IPS-18a (cell line): ENCODE data around the gene ASF1B.

ENCODE experiments used
- H3K27ac ChIP-seq: one replicate; pipeline ENCODE4 v1.5.1; 2013; ENCODE audit warnings: low read length
- H3K27me3 ChIP-seq: one replicate; pipeline ENCODE4 v1.6.1; 2013; ENCODE audit warnings: mild to moderate bottlenecking, low read length; ENCODE audit not compliant: control insufficient read depth, insufficient read depth
- H3K36me3 ChIP-seq: one replicate; pipeline ENCODE4 v1.6.1; 2013; ENCODE audit warnings: low read depth, low read length; ENCODE audit not compliant: control insufficient read depth
- H3K4me1 ChIP-seq: one replicate; pipeline ENCODE4 v1.6.1; 2013; ENCODE audit warnings: low read depth, low read length; ENCODE audit not compliant: control insufficient read depth
- H3K4me3 ChIP-seq: one replicate; pipeline ENCODE4 v1.5.1; 2013; ENCODE audit warnings: low read length
- H3K9ac ChIP-seq: one replicate; pipeline ENCODE4 v1.6.1; 2013; ENCODE audit warnings: mild to moderate bottlenecking, low read length, moderate library complexity
- H3K9me3 ChIP-seq: one replicate; pipeline ENCODE4 v1.6.1; 2013; ENCODE audit warnings: low read depth, low read length; ENCODE audit not compliant: control insufficient read depth

ASF1B gene

GRCh38 chr19:14122924-14123323 is 13.5 kb downstream of the ASF1B start:
- Histone ChIP-seq H3K9ac (no peak overlapping the region), H3K27ac (no peak overlapping the region), H3K27me3 (no peaks in the 10 kb centered on the region), H3K4me1 (peaks cover 8% of the 10 kb centered on the region), H3K36me3 (peaks cover 12% of the 10 kb centered on the region), H3K4me3 (no peak overlapping the region), H3K9me3 (no peaks in the 10 kb centered on the region)

DNA sequence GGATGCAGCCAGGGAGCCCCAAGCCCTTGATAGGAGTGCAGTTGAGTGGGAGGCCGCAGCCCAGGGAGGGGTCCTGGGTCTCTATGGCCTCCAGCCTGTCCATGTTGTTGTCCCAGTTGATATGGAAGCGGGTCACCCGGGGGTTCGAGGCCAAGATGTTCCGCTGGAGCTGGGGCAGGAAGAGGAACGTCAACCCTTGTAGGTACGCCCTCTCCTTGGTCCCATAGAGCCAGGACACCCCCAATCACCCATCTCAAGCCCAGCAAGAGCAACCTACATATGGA is 15.9 kb downstream of the ASF1B start:
- H3K27me3 ChIP-seq = no peaks in the 10 kb centered on the region
- H3K9ac ChIP-seq = no peak overlapping the region
- peaks cover 8% of the 10 kb centered on the region for H3K4me1 ChIP-seq
- no peak overlapping the region for H3K27ac ChIP-seq
- H3K9me3 ChIP-seq = no peaks in the 10 kb centered on the region
- no peak overlapping the region for H3K4me3 ChIP-seq
- H3K36me3 ChIP-seq = peaks cover 9% of the 10 kb centered on the region

- H3K4me1 ChIP-seq = peaks cover 8% of the 10 kb centered on the region
- H3K36me3 ChIP-seq = peaks cover 6% of the 10 kb centered on the region
- no peak overlapping the region for H3K27ac ChIP-seq
- H3K27me3 ChIP-seq = no peaks in the 10 kb centered on the region
- H3K4me3 ChIP-seq = no peak overlapping the region
- H3K9me3 ChIP-seq = no peaks in the 10 kb centered on the region
- no peak overlapping the region for H3K9ac ChIP-seq
Measured at GRCh38 chr19:14119644-14120496, 16.5 kb downstream of the ASF1B start.

DNA sequence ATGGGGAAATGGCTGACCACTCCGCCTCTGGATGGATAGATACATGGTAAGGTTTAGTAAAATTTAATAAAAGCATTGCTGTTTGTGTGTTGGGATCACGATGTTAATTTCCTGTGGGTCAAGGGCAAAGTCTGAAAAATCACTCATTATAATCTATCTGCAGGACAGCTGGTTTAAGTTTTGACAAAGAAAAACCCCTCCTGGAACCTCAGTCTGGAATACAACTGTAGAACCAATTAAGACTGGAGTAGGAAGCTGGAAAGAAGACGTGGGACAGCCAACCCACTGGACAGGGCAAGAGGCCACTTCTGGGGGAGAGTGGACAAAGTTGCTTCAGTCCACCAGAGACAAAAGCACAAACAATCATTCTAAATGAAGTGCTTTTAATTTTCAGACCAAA is 17.2 kb downstream of the ASF1B start:
- peaks cover under 1% of the 10 kb centered on the region for H3K36me3 ChIP-seq
- no peaks in the 10 kb centered on the region for H3K27me3 ChIP-seq
- H3K4me1 ChIP-seq = peaks cover 8% of the 10 kb centered on the region
- H3K4me3 ChIP-seq = peak overlapping the region; percentile 53
- no peak overlapping the region for H3K9ac ChIP-seq
- H3K27ac ChIP-seq = no peak overlapping the region
- H3K9me3 ChIP-seq = no peaks in the 10 kb centered on the region

DNA sequence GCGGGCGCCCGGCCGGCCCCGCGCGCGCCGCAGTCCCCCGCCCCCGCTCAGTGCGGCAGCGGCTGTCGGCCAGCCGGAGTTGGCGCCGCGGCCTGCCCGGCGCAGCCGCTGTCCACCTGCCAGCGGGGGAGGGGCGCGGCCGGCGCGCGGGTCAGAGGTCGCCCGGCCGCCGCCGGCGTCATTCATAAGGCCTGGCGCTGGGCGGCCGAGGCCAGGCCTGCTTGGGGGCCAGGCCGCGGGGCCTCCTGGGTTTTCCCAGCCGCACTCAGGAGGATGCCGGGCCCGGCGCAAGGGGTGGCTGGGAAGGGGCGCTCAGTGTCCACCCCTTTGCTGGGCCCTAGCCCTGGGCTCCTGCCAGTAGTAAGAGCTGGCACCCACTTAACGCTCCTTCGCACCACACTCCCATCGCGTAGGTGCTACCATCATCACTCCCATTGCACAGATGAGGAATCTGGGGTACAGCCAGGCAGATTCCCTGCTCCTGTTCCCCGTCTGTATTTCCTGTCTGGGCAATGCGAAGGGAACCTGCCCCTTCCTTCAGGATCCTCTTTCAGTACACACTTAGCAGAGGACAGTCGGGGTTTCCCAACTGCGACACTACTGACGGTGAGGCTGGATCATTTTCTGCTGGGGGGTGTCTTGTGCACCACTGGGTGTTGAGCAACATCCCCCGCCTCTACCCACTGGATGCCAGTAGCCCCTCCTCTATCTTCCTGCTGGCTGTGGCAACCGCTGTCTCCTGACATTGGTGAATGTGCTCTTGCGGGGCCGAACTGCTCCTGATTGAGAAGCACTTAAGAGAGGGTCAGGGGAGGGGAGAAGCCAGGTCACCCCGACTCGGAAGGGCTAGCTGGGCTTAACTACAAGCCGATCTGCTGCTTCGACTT is 18.0 kb downstream of the ASF1B start:
- H3K9me3 ChIP-seq = no peaks in the 10 kb centered on the region
- H3K27ac ChIP-seq = no peak overlapping the region
- H3K9ac ChIP-seq = peak overlapping the region; percentile 21
- H3K4me3 ChIP-seq = peak overlapping the region; percentile 53
- no peaks in the 10 kb centered on the region for H3K27me3 ChIP-seq
- H3K4me1 ChIP-seq = peaks cover 8% of the 10 kb centered on the region
- H3K36me3 ChIP-seq = no peaks in the 10 kb centered on the region

GRCh38 chr19:14117668-14118164 is 18.7 kb downstream of the ASF1B start, which contains the start of gene PRKACA:
Gene PRKACA (minus strand): TSS chr19:14117762. CDS start chr19:14117547, 215 bp downstream.
- Histone ChIP-seq H3K36me3 (no peaks in the 10 kb centered on the region), H3K4me3 (peak within 1 kb of the TSS; percentile 65), H3K4me1 (peaks cover 14% of the 10 kb centered on the region), H3K27me3 (no peaks in the 10 kb centered on the region), H3K9ac (peak within 1 kb of the TSS; percentile 21), H3K27ac (no peak within 1 kb of the TSS), H3K9me3 (no peaks in the 10 kb centered on the region)

- no peaks in the 10 kb centered on the region for H3K9me3 ChIP-seq
- no peak overlapping the region for H3K27ac ChIP-seq
- no peaks in the 10 kb centered on the region for H3K27me3 ChIP-seq
- no peaks in the 10 kb centered on the region for H3K36me3 ChIP-seq
- peaks cover 19% of the 10 kb centered on the region for H3K4me1 ChIP-seq
- H3K9ac ChIP-seq = no peak overlapping the region
- H3K4me3 ChIP-seq = peak overlapping the region; percentile 65
Measured at GRCh38 chr19:14116918-14117578, 19.3 kb downstream of the ASF1B start.

GRCh38 chr19:14116525-14116917 is 19.9 kb downstream of the ASF1B start:
- Histone ChIP-seq H3K4me1 (peaks cover 19% of the 10 kb centered on the region), H3K36me3 (no peaks in the 10 kb centered on the region), H3K27ac (no peak overlapping the region), H3K4me3 (peak overlapping the region; percentile 65), H3K27me3 (no peaks in the 10 kb centered on the region), H3K9me3 (no peaks in the 10 kb centered on the region), H3K9ac (no peak overlapping the region)

- Histone ChIP-seq H3K4me1 (peaks cover 19% of the 10 kb centered on the region), H3K36me3 (no peaks in the 10 kb centered on the region), H3K4me3 (no peak overlapping the region), H3K27me3 (no peaks in the 10 kb centered on the region), H3K27ac (no peak overlapping the region), H3K9ac (no peak overlapping the region), H3K9me3 (no peaks in the 10 kb centered on the region)
Measured at GRCh38 chr19:14115756-14116155, 20.6 kb downstream of the ASF1B start.

DNA sequence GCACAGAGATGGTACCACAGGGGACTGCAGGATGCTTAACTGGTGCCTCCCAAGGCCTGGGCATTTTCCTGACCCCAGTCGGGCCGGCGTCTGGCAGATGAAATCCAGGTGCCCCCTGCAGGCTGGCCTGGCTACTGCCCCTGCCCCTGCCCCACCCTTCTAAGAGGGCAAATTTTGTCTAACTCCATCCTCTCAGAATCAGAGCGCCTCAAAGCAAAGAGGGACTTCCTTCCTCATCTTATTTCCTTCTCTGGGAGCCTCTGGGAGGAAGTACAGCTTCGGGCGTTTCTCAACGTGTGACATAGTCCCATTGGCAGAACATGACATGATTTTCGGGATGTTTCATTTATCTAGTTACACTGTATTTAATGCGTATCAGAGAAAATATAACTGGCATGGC is 21.5 kb downstream of the ASF1B start:
- H3K27me3 ChIP-seq = no peaks in the 10 kb centered on the region
- no peak overlapping the region for H3K9ac ChIP-seq
- H3K9me3 ChIP-seq = no peaks in the 10 kb centered on the region
- no peaks in the 10 kb centered on the region for H3K36me3 ChIP-seq
- H3K4me1 ChIP-seq = peaks cover 19% of the 10 kb centered on the region
- H3K4me3 ChIP-seq = no peak overlapping the region
- no peak overlapping the region for H3K27ac ChIP-seq

- H3K27me3 ChIP-seq = no peaks in the 10 kb centered on the region
- H3K4me1 ChIP-seq = peaks cover 19% of the 10 kb centered on the region
- no peaks in the 10 kb centered on the region for H3K9me3 ChIP-seq
- H3K36me3 ChIP-seq = no peaks in the 10 kb centered on the region
- no peak overlapping the region for H3K27ac ChIP-seq
- H3K4me3 ChIP-seq = no peak overlapping the region
- no peak overlapping the region for H3K9ac ChIP-seq
Measured at GRCh38 chr19:14114439-14114838, 21.9 kb downstream of the ASF1B start.
